GM23338 (cell line): ENCODE results near the gene TEDC1. TPM values are rescaled to one million over a fixed set of nuclear protein-coding genes. Genes with fewer than 3 reads are reported as not detected.

Experiments used
- ATAC-seq: fragments of 200-7000 bp; cut with Tn5 transposase; 3 replicates; pipeline ENCODE4 v1.9.1; 2020
- DNase-seq: peaks from one replicate; pipeline ENCODE4 v3.0.0-alpha.2; 2015; ENCODE audit warnings: low spot score
- H2AFZ ChIP-seq: fragments of 200-600 bp; sonication (generic); 2 replicates; pipeline ENCODE4 v1.8.0; 2016; ENCODE audit warnings: antibody characterized with exemption, mild to moderate bottlenecking, moderate library complexity
- H3F3A ChIP-seq: fragments of 200-600 bp; sonication (generic); replicated peaks from 2 replicates; pipeline ENCODE4 v1.8.0; 2017; ENCODE audit warnings: antibody characterized with exemption, mixed run types, low read depth
- H3K27ac ChIP-seq: fragments of 200-600 bp; sonication (generic); 2 replicates; pipeline ENCODE4 v1.6.1; 2016; ENCODE audit warnings: low read depth
- H3K27me3 ChIP-seq: fragments of 200-600 bp; sonication (generic); 2 replicates; pipeline ENCODE4 v1.8.0; 2016; ENCODE audit warnings: mild to moderate bottlenecking, mixed run types, moderate library complexity; ENCODE audit not compliant: insufficient read depth
- H3K36me3 ChIP-seq: fragments of 200-600 bp; sonication (generic); 2 replicates; pipeline ENCODE4 v1.8.0; 2016; ENCODE audit warnings: mild to moderate bottlenecking; ENCODE audit not compliant: insufficient read depth
- H3K4me1 ChIP-seq: fragments of 200-600 bp; sonication (generic); 2 replicates; pipeline ENCODE4 v1.8.0; 2016; ENCODE audit warnings: mild to moderate bottlenecking, moderate library complexity; ENCODE audit not compliant: insufficient read depth
- H3K4me2 ChIP-seq: fragments of 200-600 bp; sonication (generic); 2 replicates; pipeline ENCODE4 v1.7.1; 2017; ENCODE audit warnings: mixed run types
- H3K4me3 ChIP-seq: fragments of 200-600 bp; sonication (generic); 2 replicates; pipeline ENCODE4 v1.6.1; 2016; ENCODE audit warnings: mixed run types
- H3K79me2 ChIP-seq: fragments of 200-600 bp; sonication (generic); replicated peaks from 2 replicates; pipeline ENCODE4 v1.8.0; 2017; ENCODE audit warnings: mild to moderate bottlenecking; ENCODE audit not compliant: insufficient read depth
- H3K9me2 ChIP-seq: fragments of 200-600 bp; sonication (generic); 2 replicates; pipeline ENCODE4 v1.8.0; 2017; ENCODE audit not compliant: insufficient read depth
- H4K20me1 ChIP-seq: fragments of 200-600 bp; sonication (generic); replicated peaks from 2 replicates; pipeline ENCODE4 v1.8.0; 2017; ENCODE audit warnings: mild to moderate bottlenecking; ENCODE audit not compliant: insufficient read depth
- H3K27ac Mint-ChIP-seq: 2 replicates; pipeline ENCODE4 v1.8.0; 2020; ENCODE audit warnings: inconsistent platforms, mild to moderate bottlenecking, moderate library complexity, mixed read lengths
- H3K27me3 Mint-ChIP-seq: 3 replicates; pipeline ENCODE4 v1.8.0; 2022; ENCODE audit warnings: low read depth, mild to moderate bottlenecking, moderate library complexity, mixed read lengths, inconsistent platforms; ENCODE audit not compliant: insufficient read depth, poor library complexity
- H3K36me3 Mint-ChIP-seq: 3 replicates; pipeline ENCODE4 v1.8.0; 2021; ENCODE audit warnings: low read depth, mild to moderate bottlenecking, inconsistent platforms, moderate library complexity, mixed read lengths
- H3K4me1 Mint-ChIP-seq: 3 replicates; pipeline ENCODE4 v1.8.0; 2020; ENCODE audit warnings: mild to moderate bottlenecking, inconsistent platforms, mixed read lengths
- H3K4me3 Mint-ChIP-seq: 3 replicates; pipeline ENCODE4 v1.8.0; 2021; ENCODE audit warnings: moderate library complexity, mild to moderate bottlenecking, inconsistent platforms, mixed read lengths
- H3K9me3 Mint-ChIP-seq: 3 replicates; pipeline ENCODE4 v1.8.0; 2020; ENCODE audit warnings: moderate library complexity, mild to moderate bottlenecking, inconsistent platforms, mixed read lengths
- CREB1 ChIP-seq: fragments of 250-450 bp; sonication (Bioruptor Pico); IDR thresholded peaks from 2 replicates; pipeline ENCODE4 v1.5.0; 2020; ENCODE audit warnings: low read depth, mild to moderate bottlenecking, moderate library complexity
- ETS1 ChIP-seq: IDR thresholded peaks from 2 replicates; pipeline ENCODE4 v1.6.1; 2016; ENCODE audit warnings: antibody characterized with exemption
- EZH2 ChIP-seq: fragments of 200-600 bp; sonication (generic); IDR thresholded peaks from one replicate; pipeline ENCODE4 v1.8.0; 2017; ENCODE audit warnings: antibody characterized with exemption, mild to moderate bottlenecking, low read depth; ENCODE audit not compliant: unreplicated experiment
- EZH2phosphoT487 ChIP-seq: fragments of 200-600 bp; sonication (generic); IDR thresholded peaks from one replicate; pipeline ENCODE4 v1.8.1; 2018; ENCODE audit warnings: antibody characterized with exemption; ENCODE audit not compliant: unreplicated experiment
- JUNB ChIP-seq: IDR thresholded peaks from one replicate; pipeline ENCODE4 v1.6.1; 2016; ENCODE audit warnings: antibody characterized with exemption; ENCODE audit not compliant: unreplicated experiment
- NANOG ChIP-seq: IDR thresholded peaks from 2 replicates; pipeline ENCODE4 v1.6.1; 2016; ENCODE audit warnings: antibody characterized with exemption, borderline replicate concordance
- POLR2AphosphoS5 ChIP-seq: IDR thresholded peaks from 2 replicates; pipeline ENCODE4 v1.6.1; 2016; ENCODE audit warnings: antibody characterized with exemption, low read depth
- REST ChIP-seq: IDR thresholded peaks from one replicate; pipeline ENCODE4 v1.6.1; 2018; ENCODE audit warnings: antibody characterized with exemption; ENCODE audit not compliant: unreplicated experiment
- STAT1 ChIP-seq: IDR thresholded peaks from one replicate; pipeline ENCODE4 v1.6.1; 2016; ENCODE audit warnings: antibody characterized with exemption; ENCODE audit not compliant: unreplicated experiment
- ZNF114 ChIP-seq: fragments of 250-450 bp; sonication (Bioruptor Pico); IDR thresholded peaks from 2 replicates; pipeline ENCODE4 v1.5.0; 2020; ENCODE audit warnings: mild to moderate bottlenecking, moderate library complexity
- ZNF331 ChIP-seq: fragments of 250-450 bp; sonication (Bioruptor Pico); IDR thresholded peaks from 2 replicates; pipeline ENCODE4 v1.5.0; 2020; ENCODE audit warnings: low read depth, mild to moderate bottlenecking, moderate library complexity
- polyA plus RNA-seq: library from polyadenylated mRNA; unstranded; fragments of >200 nt; fragmentation: Nextera tagmentation; extraction: Ambion mirVana; gene quantifications from 2 replicates; pipeline ENCODE4 v1.2.1, GENCODE V29; 2016
- total RNA-seq: library from RNA; depleted of rRNA; stranded (reverse); fragments of >200 nt; shearing (Covaris generic); gene quantifications from 2 replicates; pipeline ENCODE4 v1.2.3, GENCODE V29; 2014

TEDC1 gene
- total and polyA plus RNA-seq, 2 experiments from 2014 or later, result 5.9 to 16.3 TPM

- H3K9me3 Mint-ChIP-seq, result no peaks in the 10 kb centered on the region
- H3K4me3 Mint-ChIP-seq, result no peak overlapping the region
- peaks cover 10% of the 10 kb centered on the region for H3K27me3 Mint-ChIP-seq
- Histone ChIP-seq H3K4me1 (no peaks in the 10 kb centered on the region), H3K36me3 (peaks cover 10% of the 10 kb centered on the region), H3K79me2 (no peaks in the 10 kb centered on the region; the same call in 1 of the 2 replicates), H2AFZ (no peak overlapping the region), H3K4me2 (no peak overlapping the region), H3F3A (0 out of 2 replicates have a peak, but pooled peaks cover 13% of the 10 kb centered on the region), H3K27ac (no peak overlapping the region), H4K20me1 (peaks cover 13% of the 10 kb centered on the region), H3K9me2 (no peaks in the 10 kb centered on the region), H3K4me3 (no peak overlapping the region), H3K27me3 (no peaks in the 10 kb centered on the region)
- peaks cover 50% of the 10 kb centered on the region for H3K36me3 Mint-ChIP-seq
- no peak for TF ChIP-seq POLR2AphosphoS5
- TF ChIP-seq EZH2, result no peak
- TF ChIP-seq EZH2phosphoT487, result no peak
- TF ChIP-seq STAT1, result no peak
- TF ChIP-seq ZNF331 (CRISPR knock-in tag), result no peak
- no peaks in the 10 kb centered on the region for H3K4me1 Mint-ChIP-seq
- DNase-seq, result no peak
- no peak overlapping the region for H3K27ac Mint-ChIP-seq
- no peak for ATAC-seq
Measured at GRCh38 chr14:105450864-105451720, 40.0 kb upstream of the TEDC1 start.

- H3K4me1 Mint-ChIP-seq, result no peaks in the 10 kb centered on the region
- Histone ChIP-seq H3K9me2 (no peaks in the 10 kb centered on the region), H3K27me3 (no peaks in the 10 kb centered on the region), H4K20me1 (peaks cover 16% of the 10 kb centered on the region; the same call in 1 of the 2 replicates), H3K36me3 (peaks cover 10% of the 10 kb centered on the region), H3K4me1 (no peaks in the 10 kb centered on the region), H3K4me2 (no peak overlapping the region), H3K27ac (0 out of 2 replicates have a peak overlapping the region, but pooled peaks have one; percentile 50), H3F3A (0 out of 2 replicates have a peak, but pooled peaks cover 13% of the 10 kb centered on the region), H3K4me3 (no peak overlapping the region), H2AFZ (no peak overlapping the region), H3K79me2 (no peaks in the 10 kb centered on the region)
- peaks cover 50% of the 10 kb centered on the region for H3K36me3 Mint-ChIP-seq
- H3K4me3 Mint-ChIP-seq, result no peak overlapping the region
- peaks cover 10% of the 10 kb centered on the region for H3K27me3 Mint-ChIP-seq
- ATAC-seq (no peak), DNase-seq (no peak)
- no peaks in the 10 kb centered on the region for H3K9me3 Mint-ChIP-seq
- H3K27ac Mint-ChIP-seq, result no peak overlapping the region; the same call in 1 of the 2 replicates
- TF ChIP-seq ZNF114 (CRISPR knock-in tag), result no peak
- TF ChIP-seq ZNF331 (CRISPR knock-in tag), result no peak
- TF ChIP-seq REST, result no peak
- no peak for TF ChIP-seq CREB1 (CRISPR knock-in tag)
- TF ChIP-seq ETS1, result no peak
- no peak for TF ChIP-seq STAT1
- TF ChIP-seq EZH2phosphoT487, result no peak
- no peak for TF ChIP-seq JUNB
- TF ChIP-seq NANOG, result no peak
- no peak for TF ChIP-seq EZH2
Measured at GRCh38 chr14:105452963-105453362, 38.1 kb upstream of the TEDC1 start.
